GM13976 (cell line): ENCODE measurements around the gene IDE.

Source experiments
- DNase-seq: peaks from one replicate; pipeline ENCODE4 v3.0.0; 2012; ENCODE audit warnings: low spot score
- in situ Hi-C: fragments of 300-500 bp; cut with MboI; formaldehyde crosslinking; loops from one replicate; pipeline ENCODE4 v1.12.0; 2022; ENCODE audit warnings: low sequenced_read_pairs, mixed read lengths, inconsistent platforms; ENCODE audit not compliant: unreplicated experiment
- TF ChIP-seq, protein P1 (sequence below): IDR thresholded peaks from 2 replicates; pipeline ENCODE4 v1.5.1; 2012; ENCODE audit warnings: borderline replicate concordance, mild to moderate bottlenecking; ENCODE audit not compliant: insufficient read depth; ENCODE audit errors: extremely low read depth, missing control alignments, control extremely low read depth

Gene IDE

GRCh38 chr10:92420546-92421275, 153.2 kb downstream of the IDE start:
- in situ Hi-C loops: no loop called here
- peak; percentile 29 for DNase-seq
- TF ChIP-seq, protein P1, sequence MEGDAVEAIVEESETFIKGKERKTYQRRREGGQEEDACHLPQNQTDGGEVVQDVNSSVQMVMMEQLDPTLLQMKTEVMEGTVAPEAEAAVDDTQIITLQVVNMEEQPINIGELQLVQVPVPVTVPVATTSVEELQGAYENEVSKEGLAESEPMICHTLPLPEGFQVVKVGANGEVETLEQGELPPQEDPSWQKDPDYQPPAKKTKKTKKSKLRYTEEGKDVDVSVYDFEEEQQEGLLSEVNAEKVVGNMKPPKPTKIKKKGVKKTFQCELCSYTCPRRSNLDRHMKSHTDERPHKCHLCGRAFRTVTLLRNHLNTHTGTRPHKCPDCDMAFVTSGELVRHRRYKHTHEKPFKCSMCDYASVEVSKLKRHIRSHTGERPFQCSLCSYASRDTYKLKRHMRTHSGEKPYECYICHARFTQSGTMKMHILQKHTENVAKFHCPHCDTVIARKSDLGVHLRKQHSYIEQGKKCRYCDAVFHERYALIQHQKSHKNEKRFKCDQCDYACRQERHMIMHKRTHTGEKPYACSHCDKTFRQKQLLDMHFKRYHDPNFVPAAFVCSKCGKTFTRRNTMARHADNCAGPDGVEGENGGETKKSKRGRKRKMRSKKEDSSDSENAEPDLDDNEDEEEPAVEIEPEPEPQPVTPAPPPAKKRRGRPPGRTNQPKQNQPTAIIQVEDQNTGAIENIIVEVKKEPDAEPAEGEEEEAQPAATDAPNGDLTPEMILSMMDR: no peak

DNA sequence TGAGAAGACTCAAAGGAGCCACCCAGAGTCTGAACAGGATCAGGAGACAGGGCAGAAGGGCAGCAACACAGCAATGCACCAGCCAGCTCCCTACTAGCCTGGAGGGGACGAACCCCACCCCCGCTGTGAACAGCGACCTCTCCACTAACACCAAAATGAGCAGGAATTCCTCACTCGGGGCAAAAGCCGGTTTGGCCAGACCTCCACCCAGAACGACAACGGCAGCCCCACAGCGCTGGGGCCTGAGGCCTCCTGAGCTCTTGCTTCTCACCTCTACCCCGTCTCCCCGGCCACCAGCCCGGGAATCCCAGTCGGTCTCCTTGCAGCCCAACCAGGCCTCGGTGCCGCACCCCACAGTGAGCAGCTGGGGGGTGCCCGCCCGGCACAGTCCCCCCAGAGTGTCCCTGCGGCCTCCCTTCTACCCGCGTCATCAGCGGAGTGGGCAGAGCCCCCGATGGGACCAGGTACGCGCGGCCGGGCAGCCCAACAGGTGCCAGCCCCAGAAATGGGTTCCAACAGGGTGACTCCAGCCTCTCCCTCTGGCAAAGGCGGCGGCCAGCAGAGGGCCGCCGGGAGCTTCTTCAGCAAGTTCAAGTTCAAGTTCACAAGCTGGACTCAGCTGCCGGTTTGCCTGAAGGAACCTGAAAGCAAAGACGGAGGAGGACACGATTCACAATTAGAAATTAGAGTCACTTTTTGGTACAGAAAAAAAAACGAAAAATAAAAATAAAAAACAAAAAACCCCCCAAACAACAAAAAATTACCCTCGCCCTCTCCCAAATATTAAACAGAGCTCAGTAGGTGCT, 153.9 kb downstream of the IDE start:
- TF ChIP-seq, protein P1: no peak
- no peak for DNase-seq
- in situ Hi-C loops: no loop called here

DNA sequence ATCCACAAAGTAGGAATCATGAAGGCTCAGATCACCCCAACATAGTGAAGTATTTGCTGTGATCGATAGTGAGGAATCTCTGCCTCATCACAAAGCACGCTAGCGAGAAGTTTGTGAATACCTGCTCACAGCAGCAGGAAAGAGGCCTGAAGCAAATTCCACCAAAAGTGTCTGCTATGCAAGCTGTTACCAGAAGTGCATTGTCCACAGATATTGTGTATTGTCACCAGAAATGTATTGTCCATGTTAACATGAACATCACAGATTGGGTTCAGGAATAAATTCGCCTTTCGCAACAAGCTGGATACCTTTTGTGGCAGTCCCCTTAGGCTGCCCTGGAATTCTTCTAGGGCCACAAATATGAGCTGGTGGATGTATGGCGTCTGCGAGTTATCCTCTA, 155.0 kb downstream of the IDE start:
- in situ Hi-C loops: no loop called here
- TF ChIP-seq, protein P1: no peak
- no peak for DNase-seq

DNA sequence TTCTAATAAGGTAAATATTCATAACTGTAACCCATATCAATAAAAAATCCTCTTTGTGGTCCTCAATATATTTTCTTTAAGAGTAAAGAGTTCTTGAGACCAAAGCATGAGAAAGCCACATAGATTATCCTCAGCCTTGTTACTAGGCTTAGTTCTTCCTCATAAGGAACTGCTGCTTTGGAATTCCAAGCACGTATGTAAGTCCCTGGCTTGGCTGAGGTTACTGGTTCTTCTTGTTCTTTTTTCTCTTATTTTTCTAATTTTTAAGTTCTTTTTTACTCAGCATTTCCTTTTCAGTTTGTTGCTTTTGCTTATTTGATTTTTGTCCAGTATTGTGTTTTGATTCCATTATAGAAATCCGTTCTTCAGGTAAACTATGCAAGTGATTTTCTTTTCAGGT, 155.7 kb downstream of the IDE start:
- in situ Hi-C loops: no loop called here
- TF ChIP-seq, protein P1: no peak
- DNase-seq: no peak

DNA sequence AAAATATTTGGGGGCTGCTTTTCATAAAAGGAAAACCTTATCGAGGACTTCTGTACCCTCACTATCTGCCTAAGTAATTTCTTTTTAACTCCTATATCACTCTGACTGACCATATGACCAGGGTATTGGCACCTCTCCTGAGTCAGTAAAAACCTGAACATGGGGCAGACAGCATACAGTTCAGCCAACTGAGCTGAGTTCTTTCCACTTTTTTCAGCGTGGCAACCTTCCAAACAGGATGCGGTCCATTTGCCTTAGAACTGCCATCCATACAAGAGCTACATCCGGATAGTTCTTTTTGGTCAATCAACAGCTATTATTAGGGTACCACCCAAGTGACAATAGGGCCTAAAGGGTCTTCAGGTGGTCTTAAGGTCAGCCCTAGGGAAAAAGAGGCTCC, 160.4 kb downstream of the IDE start:
- in situ Hi-C loops: no loop called here

DNA sequence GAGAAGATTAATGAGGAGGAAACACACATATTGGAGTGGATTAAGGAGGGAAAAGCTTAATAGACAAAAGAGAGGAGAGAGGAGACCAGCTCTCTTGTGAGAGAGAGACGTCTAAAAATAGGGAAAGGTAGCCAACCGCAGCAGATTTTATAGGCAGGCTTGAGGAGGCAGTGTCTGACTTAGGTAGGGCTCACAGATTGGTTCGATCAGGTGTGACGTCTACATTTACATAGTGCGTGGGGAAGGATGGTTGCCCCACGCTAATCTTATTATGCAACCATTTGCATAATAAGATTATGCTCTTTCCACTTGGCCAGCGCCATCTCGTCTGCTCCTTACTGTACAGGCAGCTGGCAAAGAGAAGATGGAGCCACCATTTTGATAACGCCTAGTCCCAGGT, 160.9 kb downstream of the IDE start:
- in situ Hi-C loops: no loop called here
- TF ChIP-seq, protein P1: no peak
- DNase-seq: no peak

More for the DNA sequence above, 160.4 kb downstream of the IDE start:
- TF ChIP-seq, protein P1: no peak
- DNase-seq: no peak
